AML-193 (cell line): ENCODE data around the gene ARL16.

Experiments
- DNase-seq, 2 experiments: peaks; one replicate each; lab custom pipeline; 2025; lab: John Stamatoyannopoulos, UW

Gene ARL16

DNA sequence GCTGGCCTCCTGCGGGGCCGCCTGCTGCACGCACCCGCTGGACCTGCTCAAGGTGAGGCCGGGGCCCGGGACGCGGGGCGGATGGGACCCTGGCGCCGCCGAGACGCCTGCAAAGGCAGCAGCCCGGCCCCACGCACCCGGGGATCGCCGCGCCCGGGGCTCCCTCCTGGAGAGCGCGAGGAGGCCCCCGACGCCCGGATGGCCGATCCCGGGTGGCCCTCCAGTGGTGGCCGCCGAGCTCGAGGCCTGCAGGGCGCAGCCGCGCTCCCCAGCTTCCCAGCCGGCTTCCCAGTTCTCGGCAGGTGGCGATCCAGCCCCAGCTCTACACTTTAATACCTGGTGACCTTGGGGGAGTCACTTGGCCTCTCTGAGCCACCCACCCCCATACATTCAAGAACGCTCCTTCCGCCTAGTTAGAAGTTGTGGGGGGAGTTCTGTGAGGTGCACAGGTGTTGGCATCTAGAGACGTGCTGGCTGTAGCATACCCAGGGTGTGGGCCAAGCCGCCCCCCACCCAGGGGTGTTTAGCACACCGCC is 28.9 kb upstream of the ARL16 start:
- DNase-seq = peak; percentile 19

DNA sequence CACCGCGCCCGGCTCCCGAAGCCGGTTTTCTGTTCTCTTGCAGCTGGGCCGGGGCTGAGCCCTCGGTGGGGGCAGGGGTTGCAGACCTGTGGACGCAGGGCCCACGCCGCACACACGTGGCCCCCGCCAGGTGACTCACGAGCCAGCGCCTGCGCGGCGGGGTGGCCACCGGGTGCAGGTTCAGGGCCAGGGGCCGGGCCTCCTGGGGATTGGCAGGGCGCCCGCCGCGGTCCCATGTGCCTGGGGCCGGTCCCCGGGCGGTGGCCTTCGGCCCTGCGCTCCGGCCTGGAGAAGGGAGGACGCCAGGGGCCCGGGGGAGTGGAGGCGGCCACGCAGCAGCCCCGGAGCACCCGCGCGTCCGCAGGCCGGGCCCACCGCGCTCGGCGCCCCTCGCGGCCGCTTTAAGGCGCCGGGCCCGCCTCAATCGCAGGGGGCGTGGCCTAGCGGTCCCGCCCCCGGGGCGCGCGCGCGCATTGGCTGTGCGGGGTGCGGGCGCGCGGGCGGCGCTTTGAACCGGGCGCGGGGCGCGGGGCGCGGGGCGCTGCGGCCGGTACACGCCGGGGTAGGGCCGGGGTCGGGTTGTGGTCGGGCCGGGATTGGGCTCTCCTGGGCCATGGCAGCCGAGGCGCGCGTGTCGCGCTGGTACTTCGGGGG is 28.3 kb upstream of the ARL16 start, which contains the start of gene SLC25A10:
Gene SLC25A10 (plus strand): TSS at position 471 of the 654 bp plus-strand sequence. CDS start 143 bp downstream, at position 614.
- peak; percentile 78 to 81 for DNase-seq

DNA sequence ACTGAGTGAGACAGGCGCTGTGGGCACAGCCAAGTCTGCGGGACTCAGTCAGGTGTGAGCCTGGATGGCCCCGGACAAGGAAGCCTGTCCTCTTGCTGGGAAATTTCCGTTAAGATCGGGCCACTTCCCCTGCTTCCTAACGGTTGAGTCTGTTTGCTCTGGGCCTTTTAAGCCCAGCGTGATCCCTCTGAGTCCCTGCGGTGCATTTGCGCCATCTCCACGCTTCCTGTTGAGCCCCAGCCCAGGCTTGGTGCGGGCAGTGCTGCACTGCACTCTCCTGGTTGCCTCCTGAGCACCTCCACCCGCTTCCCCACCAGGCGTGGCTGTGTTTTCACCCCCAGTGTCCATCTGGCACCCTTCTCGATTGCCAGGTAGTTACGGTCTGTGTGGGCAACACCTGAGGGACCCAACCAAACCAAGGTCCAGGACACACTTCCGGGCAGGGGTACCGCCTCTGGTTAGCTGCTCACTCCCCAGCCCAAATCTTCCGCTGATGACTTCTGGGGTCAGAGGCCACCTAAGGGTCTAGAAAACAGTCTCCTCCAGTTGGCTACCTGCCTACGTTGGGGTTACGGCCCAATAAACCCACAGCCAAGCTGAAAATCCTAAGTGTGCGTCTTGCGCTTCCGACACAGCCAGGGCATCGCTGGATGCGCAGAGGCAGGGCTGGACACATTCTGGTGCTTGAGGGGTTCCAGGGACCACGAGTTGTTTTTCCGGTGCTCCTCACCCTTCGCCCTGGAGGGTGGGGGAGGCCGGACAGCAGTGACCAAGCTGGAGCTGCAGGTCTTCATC is 27.1 kb upstream of the ARL16 start:
- DNase-seq = no peak

DNA sequence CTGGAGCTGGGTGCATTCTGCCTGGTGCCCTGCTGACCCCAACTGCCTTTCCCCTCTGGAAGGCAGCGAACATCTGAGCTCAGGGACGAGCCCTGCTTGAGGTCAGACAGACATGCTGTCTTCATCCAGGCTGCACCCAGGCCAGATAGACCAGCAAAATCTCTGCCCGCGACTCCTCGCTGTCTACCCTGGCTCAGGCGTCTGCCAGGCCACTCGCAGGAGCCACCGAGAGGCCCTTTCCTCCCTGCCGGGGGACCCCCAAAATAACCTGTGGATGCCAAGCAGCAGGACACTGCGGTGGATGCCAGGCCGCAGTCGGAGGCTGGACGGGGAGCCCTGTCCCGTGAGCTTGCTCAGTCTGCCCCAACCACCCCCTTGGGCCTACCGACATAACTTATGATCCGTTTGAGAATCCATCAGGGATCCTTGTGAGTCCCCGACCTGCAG is 25.2 kb upstream of the ARL16 start:
- no peak for DNase-seq

DNA sequence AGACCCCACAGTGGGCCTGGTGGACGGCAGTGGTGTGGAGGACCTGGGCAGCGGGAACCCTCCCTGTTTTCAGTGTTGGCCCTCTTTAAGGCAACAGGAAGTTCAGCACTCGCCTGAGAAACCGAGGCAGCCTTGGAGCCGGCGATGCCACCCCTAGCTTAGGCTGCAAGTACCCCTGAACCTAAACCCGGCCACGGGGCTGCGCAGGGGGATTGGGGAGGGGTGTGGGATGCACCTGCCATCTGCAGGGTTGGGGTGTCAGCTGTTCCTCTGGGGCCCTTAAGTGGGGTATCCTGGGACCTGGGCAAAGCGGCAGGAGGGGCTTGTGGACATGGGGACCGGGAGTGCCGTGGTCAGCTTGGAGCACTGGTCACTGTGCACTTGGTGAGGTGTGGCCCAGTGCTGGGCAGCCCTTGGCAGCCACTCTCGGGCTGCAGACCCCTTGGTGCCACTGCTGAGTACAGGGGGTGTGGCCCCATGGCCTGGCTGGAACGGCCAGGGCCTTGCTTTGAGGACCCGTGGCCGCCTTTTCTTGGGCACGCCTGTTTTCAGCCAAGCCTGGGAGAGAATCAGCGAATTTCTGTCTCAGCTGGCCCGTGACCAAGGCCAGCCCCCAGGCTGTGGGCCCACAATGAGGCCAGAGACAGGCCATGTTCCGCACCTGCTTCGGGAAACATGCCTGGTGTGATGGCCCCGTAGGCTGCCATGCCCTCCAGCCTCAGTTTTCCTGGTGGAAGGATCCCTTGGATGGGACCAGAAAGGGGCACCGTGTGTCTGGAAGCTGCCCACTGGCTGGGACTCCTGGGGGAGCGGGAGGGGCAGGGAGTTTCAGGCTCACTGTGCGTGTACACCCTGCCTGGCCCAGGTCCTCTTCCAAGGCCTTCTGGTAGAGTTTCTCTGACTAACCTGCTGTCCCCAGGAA is 24.4 kb upstream of the ARL16 start:
- DNase-seq = no peak

DNA sequence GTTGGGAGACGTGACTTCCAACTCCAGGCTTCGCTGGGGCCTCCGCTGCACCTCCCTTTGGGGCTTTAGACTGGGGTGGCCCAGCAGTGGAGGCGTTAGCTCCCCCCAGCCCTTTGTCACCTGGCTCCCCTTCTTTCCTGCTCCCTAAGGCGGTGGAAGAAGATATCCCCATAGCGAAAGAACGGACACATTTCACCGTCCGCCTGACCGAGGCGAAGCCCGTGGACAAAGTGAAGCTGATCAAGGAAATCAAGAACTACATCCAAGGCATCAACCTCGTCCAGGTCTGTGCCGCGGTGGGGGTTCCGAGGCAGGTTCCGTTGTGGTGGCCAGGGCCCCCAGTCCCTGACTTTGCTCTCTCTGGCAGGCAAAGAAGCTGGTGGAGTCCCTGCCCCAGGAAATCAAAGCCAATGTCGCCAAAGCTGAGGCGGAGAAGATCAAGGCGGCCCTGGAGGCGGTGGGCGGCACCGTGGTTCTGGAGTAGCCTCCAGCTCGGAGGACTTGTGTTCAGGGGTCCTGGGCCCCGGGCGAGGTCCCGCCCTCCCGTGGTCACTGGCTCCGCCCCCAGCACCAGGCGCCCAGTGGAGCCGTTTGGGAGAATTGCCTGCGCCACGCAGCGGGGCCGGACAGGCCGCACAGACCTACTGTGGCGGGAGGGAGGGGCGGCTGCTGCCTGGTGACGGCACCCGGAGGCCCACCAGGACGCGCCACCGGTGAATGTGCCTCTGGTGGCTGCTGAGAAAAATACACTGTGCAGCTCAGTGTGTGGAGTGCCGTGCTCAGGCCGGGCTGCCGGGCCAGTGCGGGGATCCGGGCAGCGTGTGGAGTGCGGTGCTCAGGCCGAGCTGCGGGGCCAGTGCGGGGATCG is 23.4 kb upstream of the ARL16 start:
- DNase-seq = no peak

DNA sequence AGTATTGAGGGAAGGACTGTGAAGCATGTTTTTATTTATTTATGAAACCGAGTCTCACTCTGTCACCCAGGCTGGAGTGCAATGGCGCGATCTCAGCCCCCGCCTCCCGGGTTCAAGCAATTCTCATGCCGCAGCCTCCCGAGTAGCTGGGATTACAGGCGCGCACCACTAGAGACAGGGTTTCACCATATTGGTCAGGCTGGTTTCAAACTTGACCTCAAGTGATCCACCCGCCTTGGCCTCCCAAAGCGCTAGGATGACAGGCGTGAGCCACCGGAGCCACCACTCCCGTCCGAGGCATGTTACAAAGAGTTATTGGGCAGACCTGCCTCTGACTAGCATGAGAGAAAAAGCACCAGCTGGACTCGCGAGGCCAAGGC is 22.6 kb upstream of the ARL16 start:
- DNase-seq = no peak

DNA sequence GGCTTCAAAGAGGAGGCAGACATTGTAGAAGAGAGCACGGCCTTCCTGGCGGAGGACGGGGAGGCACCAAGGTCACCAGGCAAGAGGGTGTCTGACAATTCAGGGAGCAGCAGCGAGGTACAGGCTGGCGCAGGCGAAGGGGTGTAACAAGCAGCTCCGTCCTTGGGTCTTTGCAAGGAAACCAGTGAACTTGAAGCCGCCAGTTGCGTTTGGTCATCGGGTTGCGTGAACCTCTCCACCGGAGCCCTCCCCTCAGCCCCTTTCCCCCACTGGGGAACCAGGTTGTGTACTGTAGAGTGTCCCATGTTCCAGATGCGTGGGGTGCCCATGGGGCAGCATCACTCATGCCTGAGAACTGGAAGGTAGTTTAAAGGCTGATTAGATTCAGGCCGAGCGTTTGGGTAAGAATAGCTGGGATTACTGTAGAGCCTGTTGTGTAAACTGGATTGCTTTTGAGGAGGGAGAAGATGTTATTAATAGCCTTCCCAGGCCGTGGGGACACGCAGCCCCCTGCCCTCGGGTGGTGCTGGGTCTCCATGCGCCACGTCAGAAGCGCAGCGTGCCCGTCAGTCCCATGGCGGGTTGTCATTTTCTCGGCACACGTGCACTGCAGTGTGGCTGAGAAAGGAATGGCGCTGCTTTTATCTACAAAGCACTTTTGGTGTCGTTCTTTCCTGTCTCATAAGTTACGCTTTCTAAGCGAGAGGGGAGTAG is 22.1 kb upstream of the ARL16 start:
- DNase-seq = no peak

DNA sequence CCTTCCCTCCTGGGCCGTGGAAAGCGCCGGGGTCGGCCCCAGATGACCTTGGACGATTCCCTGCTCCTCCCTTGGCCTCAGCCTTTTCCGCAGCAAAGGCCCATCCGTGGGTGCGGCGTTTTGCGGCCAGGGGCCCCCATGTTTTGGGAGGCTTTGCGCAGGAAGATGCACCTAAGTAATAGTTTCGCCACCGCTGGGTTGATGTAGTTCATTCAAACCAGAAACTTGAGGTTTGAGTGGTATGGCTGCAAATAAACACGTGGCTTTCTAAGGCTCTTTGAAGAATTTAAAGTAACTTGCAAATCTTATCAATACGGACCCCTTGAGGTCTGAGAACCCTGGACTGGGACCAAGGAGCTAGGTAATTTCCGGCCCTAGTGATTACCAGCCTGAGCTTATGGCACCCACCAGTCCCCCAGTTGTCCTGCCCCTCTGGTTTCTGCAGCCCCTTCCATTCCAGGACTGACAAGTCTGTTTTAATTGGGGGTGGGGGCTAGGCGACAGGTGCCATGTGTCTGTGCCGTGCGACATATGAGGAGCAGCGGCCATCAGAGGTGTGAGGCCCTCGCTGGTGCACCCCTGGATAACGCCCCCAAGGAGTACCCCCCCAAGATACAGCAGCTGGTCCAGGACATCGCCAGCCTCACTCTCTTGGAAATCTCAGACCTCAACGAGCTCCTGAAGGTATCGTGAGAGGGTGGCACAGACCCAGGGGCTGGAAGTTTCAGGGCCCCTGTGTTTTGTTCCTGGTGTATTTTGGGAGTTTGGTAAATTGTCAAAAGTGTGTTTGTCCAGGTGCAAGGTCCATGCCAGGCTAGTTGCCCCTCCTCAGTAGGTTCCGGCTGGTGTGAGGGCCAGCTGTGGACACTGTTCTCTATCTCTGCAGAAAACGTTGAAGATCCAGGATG is 20.4 kb upstream of the ARL16 start:
- DNase-seq = no peak

DNA sequence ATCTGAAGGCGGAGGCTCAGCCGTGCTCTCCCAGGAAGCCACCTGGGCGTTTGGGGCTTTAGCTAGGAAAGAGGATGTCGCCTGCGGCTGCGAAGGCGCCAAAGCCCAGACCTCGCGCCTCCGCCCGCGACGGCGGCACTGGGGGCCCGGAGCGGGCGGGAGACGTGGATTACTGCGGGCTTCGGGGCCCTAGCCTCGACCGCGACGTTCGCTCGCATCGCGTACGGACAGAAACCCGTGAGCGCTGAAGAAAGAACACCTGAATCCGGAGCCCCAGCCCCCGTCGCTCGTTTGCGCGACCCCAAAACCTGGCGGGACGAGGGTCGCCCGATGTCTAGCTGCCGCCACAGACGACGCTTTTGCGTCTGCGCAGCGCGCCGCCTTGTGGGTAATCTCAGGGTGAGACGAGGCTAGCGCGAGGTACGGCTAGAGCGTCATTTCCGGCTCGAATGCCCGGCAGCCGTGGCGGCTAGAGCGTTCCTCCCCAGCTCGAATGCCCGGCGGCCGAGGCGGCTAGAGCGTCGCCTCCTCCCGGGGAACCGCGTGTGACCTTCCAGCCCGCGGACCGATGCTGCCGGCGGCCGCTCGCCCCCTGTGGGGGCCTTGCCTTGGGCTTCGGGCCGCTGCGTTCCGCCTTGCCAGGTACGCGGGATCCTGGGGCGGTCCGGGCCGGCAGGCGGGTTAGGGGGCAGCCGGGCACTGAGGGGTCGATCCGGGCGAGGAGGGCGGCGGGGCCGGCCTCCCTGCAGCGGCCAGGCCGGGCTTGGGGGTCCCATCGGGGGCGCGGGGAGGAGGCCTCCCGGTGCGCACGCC is 19.5 kb upstream of the ARL16 start, which contains the start of gene MRPL12:
Gene MRPL12 (plus strand): TSS at position 434 of the 813 bp plus-strand sequence. CDS start 135 bp downstream, at position 569.
- DNase-seq = peak; percentile 93 to 95

DNA sequence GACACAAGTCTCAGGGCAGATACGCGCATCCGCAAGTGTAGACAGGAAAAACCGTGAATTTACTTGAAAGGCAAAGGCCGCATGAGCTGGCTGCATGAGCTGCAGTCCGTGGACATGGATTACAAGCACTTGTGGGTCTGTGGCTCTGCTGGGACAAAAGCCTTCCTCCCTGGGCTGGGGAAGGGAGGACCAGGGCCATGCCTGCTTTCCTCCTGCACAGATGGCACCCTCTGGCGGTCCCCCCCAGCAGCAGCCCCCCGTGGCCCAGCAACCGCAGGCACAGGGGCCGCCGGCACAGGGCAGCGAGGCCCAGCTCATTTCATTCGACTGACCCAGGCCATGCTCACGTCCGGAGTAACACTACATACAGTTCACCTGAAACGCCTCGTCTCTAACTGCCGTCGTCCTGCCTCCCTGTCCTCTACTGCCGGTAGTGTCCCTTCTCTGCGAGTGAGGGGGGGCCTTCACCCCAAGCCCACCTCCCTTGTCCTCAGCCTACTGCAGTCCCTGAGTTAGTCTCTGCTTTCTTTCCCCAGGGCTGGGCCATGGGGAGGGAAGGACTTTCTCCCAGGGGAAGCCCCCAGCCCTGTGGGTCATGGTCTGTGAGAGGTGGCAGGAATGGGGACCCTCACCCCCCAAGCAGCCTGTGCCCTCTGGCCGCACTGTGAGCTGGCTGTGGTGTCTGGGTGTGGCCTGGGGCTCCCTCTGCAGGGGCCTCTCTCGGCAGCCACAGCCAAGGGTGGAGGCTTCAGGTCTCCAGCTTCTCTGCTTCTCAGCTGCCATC is 17.9 kb upstream of the ARL16 start:
- no peak for DNase-seq

DNA sequence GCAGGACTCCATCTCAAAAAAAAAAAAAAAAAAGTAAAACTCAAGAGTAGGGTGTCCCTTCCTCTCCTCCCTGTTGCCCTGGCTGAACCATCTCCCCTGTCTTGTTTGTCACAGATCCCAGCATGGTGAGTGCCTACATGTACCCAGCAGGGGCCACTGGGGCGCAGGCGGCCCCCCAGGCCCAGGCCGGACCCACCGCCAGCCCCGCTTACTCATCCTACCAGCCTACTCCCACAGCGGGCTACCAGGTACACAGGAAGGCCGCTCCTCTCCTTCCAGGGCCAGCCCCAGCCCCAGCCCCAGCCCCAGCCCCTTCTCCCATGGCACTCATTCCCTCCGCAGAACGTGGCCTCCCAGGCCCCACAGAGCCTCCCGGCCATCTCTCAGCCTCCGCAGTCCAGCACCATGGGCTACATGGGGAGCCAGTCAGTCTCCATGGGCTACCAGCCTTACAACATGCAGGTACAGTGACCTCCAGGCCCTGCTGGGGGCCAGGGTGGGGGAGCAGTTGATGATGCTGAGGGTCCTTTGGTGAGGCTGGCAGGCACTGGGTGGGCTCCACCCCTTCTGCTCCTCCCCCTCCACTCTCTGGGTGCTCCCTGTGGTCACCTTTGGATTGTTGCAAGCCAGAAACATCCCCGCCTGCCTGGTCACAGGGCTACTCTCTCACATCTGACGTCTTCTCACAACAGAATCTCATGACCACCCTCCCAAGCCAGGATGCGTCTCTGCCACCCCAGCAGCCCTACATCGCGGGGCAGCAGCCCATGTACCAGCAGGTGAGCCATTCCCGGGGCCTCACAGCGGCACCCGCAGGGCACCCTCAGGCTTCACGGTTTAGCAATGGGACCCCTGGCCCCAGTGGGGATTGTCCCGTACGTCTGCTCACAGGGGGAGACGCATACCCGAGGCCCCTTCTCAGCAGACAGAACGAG is 17.0 kb upstream of the ARL16 start:
- DNase-seq = no peak

DNA sequence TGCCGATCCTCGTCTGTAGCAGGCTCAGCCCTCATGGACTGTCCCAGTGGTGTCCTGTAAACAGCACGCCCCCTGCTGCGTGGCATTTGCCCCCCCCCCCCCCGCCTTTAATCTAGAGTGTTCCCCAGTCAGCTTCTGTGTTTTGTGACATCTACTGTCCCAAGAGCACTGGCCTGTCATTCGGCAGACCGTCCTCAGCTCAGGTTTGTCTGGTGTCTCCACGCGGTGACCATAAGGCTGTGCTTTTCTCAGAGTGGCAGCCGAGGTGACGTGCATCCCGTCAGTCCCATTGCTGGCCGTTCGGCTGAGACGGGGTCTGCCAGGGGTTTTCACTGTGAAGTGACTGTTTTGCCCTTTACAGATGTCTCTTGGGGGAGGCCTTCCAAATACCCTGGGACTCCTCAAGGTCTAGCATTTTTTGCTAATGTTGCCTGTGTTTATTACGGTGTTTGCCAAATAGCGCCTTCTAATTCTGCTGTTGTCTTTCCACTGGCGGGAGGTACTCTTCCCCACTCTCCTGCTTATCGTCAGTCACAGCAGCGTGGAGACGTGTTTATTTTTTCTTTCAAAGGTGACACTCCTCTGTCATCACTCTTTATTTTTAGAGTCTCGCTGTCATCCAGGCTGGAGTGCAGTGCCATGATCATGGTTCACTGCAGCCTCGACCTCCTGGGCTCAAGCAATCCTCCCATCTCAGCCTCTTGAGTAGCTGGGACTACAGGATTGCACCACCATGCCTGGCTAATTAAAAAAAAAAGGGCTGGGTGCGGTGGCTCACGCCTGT is 13.9 kb upstream of the ARL16 start:
- DNase-seq = no peak

DNA sequence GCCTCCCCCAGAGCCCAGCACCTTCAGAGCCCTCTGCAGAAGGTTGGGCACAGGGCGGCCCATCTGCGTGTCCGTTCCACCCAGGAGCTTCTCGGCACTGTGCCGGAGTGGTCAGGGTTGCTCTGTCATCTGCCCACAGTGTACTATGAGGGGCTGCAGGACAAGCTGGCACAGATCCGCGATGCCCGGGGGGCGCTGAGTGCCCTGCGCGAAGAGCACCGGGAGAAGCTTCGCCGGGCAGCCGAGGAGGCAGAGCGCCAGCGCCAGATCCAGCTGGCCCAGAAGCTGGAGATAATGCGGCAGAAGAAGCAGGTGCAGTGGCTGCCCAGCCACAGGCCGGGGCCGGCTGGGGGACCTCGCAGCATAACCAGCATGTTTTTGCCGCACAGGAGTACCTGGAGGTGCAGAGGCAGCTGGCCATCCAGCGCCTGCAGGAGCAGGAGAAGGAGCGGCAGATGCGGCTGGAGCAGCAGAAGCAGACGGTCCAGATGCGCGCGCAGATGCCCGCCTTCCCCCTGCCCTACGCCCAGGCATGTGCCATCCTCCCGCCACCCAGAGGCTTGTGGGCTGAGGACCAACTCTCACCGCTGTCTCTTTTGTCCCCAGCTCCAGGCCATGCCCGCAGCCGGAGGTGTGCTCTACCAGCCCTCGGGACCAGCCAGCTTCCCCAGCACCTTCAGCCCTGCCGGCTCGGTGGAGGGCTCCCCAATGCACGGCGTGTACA is 12.8 kb upstream of the ARL16 start:
- DNase-seq = no peak

DNA sequence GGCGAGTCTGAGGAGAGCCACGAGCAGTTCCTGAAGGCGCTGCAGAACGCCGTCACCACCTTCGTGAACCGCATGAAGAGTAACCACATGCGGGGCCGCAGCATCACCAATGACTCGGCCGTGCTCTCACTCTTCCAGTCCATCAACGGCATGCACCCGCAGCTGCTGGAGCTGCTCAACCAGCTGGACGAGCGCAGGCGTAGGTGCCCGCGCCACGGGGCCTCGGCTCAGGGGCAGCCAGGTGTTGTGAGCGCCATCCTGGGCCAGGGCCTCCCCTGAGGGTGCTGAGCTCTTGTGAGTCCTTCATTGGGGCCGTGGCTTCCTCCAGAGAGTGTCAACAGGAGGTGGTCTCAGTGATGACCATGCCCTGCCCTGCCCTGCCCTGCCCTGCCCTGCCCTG is 12.2 kb upstream of the ARL16 start:
- DNase-seq = no peak
